Endothelial cell of umbilical vein (primary cell): ENCODE results near the gene IRF2BPL. TPM values are rescaled to one million over a fixed set of nuclear protein-coding genes. Genes with fewer than 3 reads are reported as not detected.

Experiments used
- BruUV-seq: library from RNA; stranded (reverse); fragments of 400-500 nt; replicated peaks from 2 replicates; lab custom pipeline; 2021; lab: Mats Ljungman, UMichigan
- CTCF ChIA-PET: fragments of 300-600, 350-600 bp; sonication (Branson Sonifier 250); formaldehyde crosslinking; loops from one replicate; lab custom pipeline; 2021; ENCODE audit warnings: antibody characterized with exemption, inconsistent platforms; lab: Charles Lee
- POLR2A ChIA-PET: fragments of 300-600, 350-600 bp; sonication (Branson Sonifier 250); formaldehyde crosslinking; loops from one replicate; lab custom pipeline; 2021; ENCODE audit warnings: antibody characterized with exemption, inconsistent platforms; lab: Charles Lee
- DNase-seq: peaks from one replicate; pipeline ENCODE4 v3.0.0-alpha.2; 2011; ENCODE audit warnings: low read depth, low spot score
- FAIRE-seq: peaks from 2 replicates; lab custom pipeline; 2011; peaks lifted over from hg19 to GRCh38; lab: Jason Lieb, UNC
- H2AFZ ChIP-seq: 2 replicates; pipeline ENCODE4 v1.6.0; 2012; ENCODE audit warnings: low read depth, low read length, control low read depth, inconsistent platforms
- H3K27ac ChIP-seq: 2 replicates; pipeline ENCODE4 v1.5.1; 2011; ENCODE audit warnings: low read depth, mild to moderate bottlenecking, control low read depth, low read length, moderate library complexity; ENCODE audit not compliant: insufficient read depth
- H3K27me3 ChIP-seq, 2 experiments: 2 replicates each; pipeline versions ENCODE4 v1.6.0 to v1.6.1; 2011; ENCODE audit warnings: low read length in 2 of 2, mixed read lengths in 1 of 2; ENCODE audit not compliant: control insufficient read depth in 2 of 2, insufficient read depth in 2 of 2
- H3K36me3 ChIP-seq, 2 experiments: 2 replicates in 1 of 2; 3 replicates in 1 of 2; pipeline ENCODE4 v1.5.1; 2011; ENCODE audit warnings: low read length in 2 of 2, mild to moderate bottlenecking in 1 of 2, moderate library complexity in 1 of 2; ENCODE audit not compliant: control insufficient read depth in 2 of 2, insufficient read depth in 2 of 2; ENCODE audit errors: extremely low read depth in 1 of 2
- H3K4me1 ChIP-seq: 3 replicates; pipeline ENCODE4 v1.5.1; 2011; ENCODE audit warnings: mild to moderate bottlenecking, low read length; ENCODE audit not compliant: control insufficient read depth, insufficient read depth; ENCODE audit errors: extremely low read depth
- H3K4me2 ChIP-seq: 2 replicates; pipeline ENCODE4 v1.6.1; 2011; ENCODE audit warnings: low read length, control low read depth, mixed read lengths; ENCODE audit not compliant: insufficient read depth
- H3K4me3 ChIP-seq, 3 experiments: fragments of 200-600 bp in 1 of 3; sonication (generic), shearing (Covaris generic) in 1 of 3; replicated peaks in 1 of 3; 2 replicates each; pipeline ENCODE4 v1.5.1; 2011 to 2016; ENCODE audit warnings: control low read depth in 3 of 3, low read length in 3 of 3, mild to moderate bottlenecking in 2 of 3, inconsistent platforms in 1 of 3, low read depth in 1 of 3, moderate library complexity in 1 of 3; ENCODE audit not compliant: insufficient read depth in 1 of 3
- H3K79me2 ChIP-seq: 2 replicates; pipeline ENCODE4 v1.6.0; 2012; ENCODE audit warnings: low read length, inconsistent platforms; ENCODE audit not compliant: control insufficient read depth, insufficient read depth
- H3K9ac ChIP-seq: replicated peaks from 2 replicates; pipeline ENCODE3; 2011; ENCODE audit warnings: low read length, control low read depth; ENCODE audit not compliant: insufficient read depth; ENCODE audit errors: extremely low read depth
- H3K9me1 ChIP-seq: replicated peaks from 3 replicates; pipeline ENCODE4 v1.6.0; 2011; ENCODE audit warnings: mild to moderate bottlenecking, low read length; ENCODE audit not compliant: control insufficient read depth, insufficient read depth; ENCODE audit errors: extremely low read depth
- H3K9me3 ChIP-seq: replicated peaks from 2 replicates; pipeline ENCODE4 v1.5.1; 2012; ENCODE audit warnings: low read length, inconsistent platforms; ENCODE audit not compliant: control insufficient read depth, insufficient read depth
- H4K20me1 ChIP-seq: replicated peaks from 2 replicates; pipeline ENCODE3; 2011; ENCODE audit warnings: mild to moderate bottlenecking, low read length; ENCODE audit not compliant: control insufficient read depth, insufficient read depth; ENCODE audit errors: extremely low read depth
- CTCF ChIP-seq, 2 donors: IDR thresholded peaks; 1 replicate in 1 of 2; 2 replicates in 1 of 2; pipeline ENCODE4 v1.5.1; 2011; ENCODE audit warnings: low read length in 2 of 2, mild to moderate bottlenecking in 2 of 2, moderate library complexity in 2 of 2, control low read depth in 1 of 2, inconsistent platforms in 1 of 2, low read depth in 1 of 2; ENCODE audit not compliant: insufficient read depth in 1 of 2; ENCODE audit errors: extremely low read depth in 1 of 2
- EZH2 ChIP-seq: IDR thresholded peaks from 2 replicates; pipeline ENCODE4 v1.6.1; 2012; ENCODE audit warnings: borderline replicate concordance, low read depth, mild to moderate bottlenecking, moderate library complexity, low read length, inconsistent platforms; ENCODE audit not compliant: severe bottlenecking
- FOS ChIP-seq: IDR thresholded peaks from 2 replicates; pipeline ENCODE4 v1.6.1; 2011; ENCODE audit warnings: mild to moderate bottlenecking, low read length, moderate library complexity, borderline replicate concordance; ENCODE audit not compliant: insufficient read depth
- GATA2 ChIP-seq: IDR thresholded peaks from 2 replicates; pipeline ENCODE4 v1.7.0; 2011; ENCODE audit warnings: low read depth, mild to moderate bottlenecking, moderate library complexity, mixed read lengths, low read length; ENCODE audit not compliant: insufficient read length, insufficient read depth
- JUN ChIP-seq: IDR thresholded peaks from 2 replicates; pipeline ENCODE4 v1.6.1; 2011; ENCODE audit warnings: borderline replicate concordance, low read depth; ENCODE audit not compliant: insufficient read length, insufficient read depth
- MAX ChIP-seq: IDR thresholded peaks from 2 replicates; pipeline ENCODE4 v1.6.1; 2011; ENCODE audit not compliant: insufficient read depth, insufficient read length
- MYC ChIP-seq: IDR thresholded peaks from one replicate; pipeline ENCODE4 v1.6.1; 2011; ENCODE audit warnings: mild to moderate bottlenecking, low read depth, low read length
- POLR2A ChIP-seq: IDR thresholded peaks from 2 replicates; pipeline ENCODE4 v1.6.1; 2012; ENCODE audit warnings: low read depth, mild to moderate bottlenecking, control low read depth, low read length
- POLR2AphosphoS5 ChIP-seq: IDR thresholded peaks from 2 replicates; pipeline ENCODE4 v1.6.1; 2012; ENCODE audit warnings: low read depth, mild to moderate bottlenecking, control low read depth, low read length, moderate library complexity; ENCODE audit not compliant: insufficient read depth
- dilution Hi-C: fragments of 300-500 bp; cut with MboI; formaldehyde crosslinking; loops from one replicate; pipeline ENCODE4 v1.15.0; 2019; ENCODE audit warnings: low sequenced_read_pairs; ENCODE audit not compliant: extremely low pct_ligation_motif_present
- intact Hi-C: fragments of 100-400 bp; cut with micrococcal nuclease; formaldehyde crosslinking; loops from one replicate; pipeline ENCODE4 v1.10.0; 2022
- polyA plus RNA-seq, 4 experiments: library from polyadenylated mRNA; depleted of rRNA in 3 of 4; stranded (reverse) in 3 of 4; unstranded in 1 of 4; fragments of >200 nt; gene quantifications; 2 replicates each; pipeline versions ENCODE4 v1.2.1 to v1.2.3, GENCODE V29; 2011 to 2012; ENCODE audit warnings: missing spikeins in 1 of 4
- total RNA-seq: library from RNA; stranded (reverse); gene quantifications from 2 replicates; pipeline ENCODE4 v1.2.3, GENCODE V29; 2021

The IRF2BPL gene
- total and polyA plus RNA-seq, 2 donors (not counting 3 experiments of a cell fraction or from before 2014, with no cell fraction given), result 9.3 to 23.3 TPM

- Histone ChIP-seq H3K4me2 (no peak overlapping the region), H3K9ac (no peak overlapping the region), H3K27me3 (no peaks in the 10 kb centered on the region), H3K36me3 (no peaks in the 10 kb centered on the region), H3K9me1 (no peaks in the 10 kb centered on the region), H4K20me1 (no peaks in the 10 kb centered on the region), H3K79me2 (no peaks in the 10 kb centered on the region), H3K27ac (peak overlapping the region; percentile 41), H3K9me3 (no peaks in the 10 kb centered on the region), H3K4me1 (peaks cover 23% of the 10 kb centered on the region), H3K4me3 (no peak overlapping the region), H2AFZ (peak overlapping the region; percentile 52)
- BruUV-seq, result no TSS peak
- dilution Hi-C loops, result no loop called here
- DNase-seq, result no peak
- intact Hi-C loops, result loop anchor here (1.0 to 10.0 kb wide), 3 partner anchors 10 to 344 kb away; no protein-coding TSS in a partner anchor
- POLR2A ChIA-PET, result interaction anchor here (1.0 kb wide), 1 partner anchor 97 kb away, joined by 3 read pairs; no protein-coding TSS in a partner anchor
- TF ChIP-seq FOS, result no peak
- no peak for TF ChIP-seq GATA2
- no peak for FAIRE-seq
- CTCF ChIA-PET, result interaction anchor here (0.6 to 3.9 kb wide), 19 partner anchors 8 to 186 kb away, joined by 3 to 63 read pairs (median 10); partner anchors contain the start of genes CIPC and IRF2BPL
Observed at GRCh38 chr14:77058785-77059184, 30.3 kb upstream of the IRF2BPL start.

- BruUV-seq, result no TSS peak
- intact Hi-C loops, result loop anchor here (10.0 kb wide), 1 partner anchor 343 kb away; no protein-coding TSS in a partner anchor
Observed at GRCh38 chr14:77058117-77058516, 29.6 kb upstream of the IRF2BPL start.

More at GRCh38 chr14:77058117-77058516, 29.6 kb upstream of the IRF2BPL start:
- Histone ChIP-seq H3K4me2 (no peak overlapping the region), H3K9me1 (no peaks in the 10 kb centered on the region), H4K20me1 (no peaks in the 10 kb centered on the region), H3K4me3 (no peak overlapping the region), H3K27me3 (no peaks in the 10 kb centered on the region), H2AFZ (no peak overlapping the region), H3K79me2 (no peaks in the 10 kb centered on the region), H3K4me1 (peaks cover 23% of the 10 kb centered on the region), H3K36me3 (no peaks in the 10 kb centered on the region), H3K9me3 (no peaks in the 10 kb centered on the region), H3K9ac (no peak overlapping the region), H3K27ac (no peak overlapping the region)
- TF ChIP-seq MYC, result no peak
- no peak for TF ChIP-seq POLR2A
- no peak for TF ChIP-seq GATA2
- TF ChIP-seq CTCF (IDR thresholded peaks at IDR 0.05; ENCODE audit: extremely low read depth in 1 of 2, insufficient read depth in 1 of 2, low read depth in 1 of 2, low read length in 2 of 2), result no peak
- no peak for TF ChIP-seq POLR2AphosphoS5
- no peak for TF ChIP-seq EZH2
- no peak for TF ChIP-seq JUN
- TF ChIP-seq MAX, result no peak
- no peak for TF ChIP-seq FOS
- FAIRE-seq (no peak), DNase-seq (no peak)
- ChIA-PET POLR2A (no interaction called here), CTCF (interaction anchor here (1.0 to 3.9 kb wide), 6 partner anchors 13 to 183 kb away, joined by 3 to 63 read pairs (median 33); partner anchors contain the start of gene IRF2BPL)
- dilution Hi-C loops, result no loop called here
